NCI-H2227 (cell line): ENCODE results near the gene MYO5B.
"Not testable (repeated sequence)": the region's sequence is repeated elsewhere in the genome, so short reads cannot be mapped to it uniquely, and the experiment has no call there.

Experiments
- DNase-seq: peaks from one replicate; lab custom pipeline; 2025; ENCODE audit not compliant: unreplicated experiment; lab: John Stamatoyannopoulos, UW

MYO5B gene

GRCh38 chr18:50194631-50195532, at the start of gene MYO5B:
Gene MYO5B, minus strand, starts transcription at chr18:50195147. Its CDS starts 354 bp downstream, at chr18:50194793.
- peak; percentile 70 for DNase-seq

- DNase-seq: not testable (repeated sequence)
Observed at GRCh38 chr18:50241768-50242167, 46.8 kb upstream of the MYO5B start.

GRCh38 chr18:50240080-50240563, 45.2 kb upstream of the MYO5B start:
- no peak for DNase-seq

- no peak for DNase-seq
Observed at GRCh38 chr18:50232419-50232818, 37.5 kb upstream of the MYO5B start.

- DNase-seq: no peak
Observed at GRCh38 chr18:50231621-50232020, 36.7 kb upstream of the MYO5B start.

- not testable (repeated sequence) for DNase-seq
Observed at GRCh38 chr18:50220249-50220648, 25.3 kb upstream of the MYO5B start.

- no peak for DNase-seq
Observed at GRCh38 chr18:50218432-50219197, 23.7 kb upstream of the MYO5B start.

- DNase-seq: no peak
Observed at GRCh38 chr18:50209311-50209710, 14.4 kb upstream of the MYO5B start.

- DNase-seq: no peak
Observed at GRCh38 chr18:50207722-50208121, 12.8 kb upstream of the MYO5B start.

GRCh38 chr18:50203801-50204604, 9.1 kb upstream of the MYO5B start:
- DNase-seq: peak; percentile 84

GRCh38 chr18:50201476-50202018, 6.6 kb upstream of the MYO5B start:
- DNase-seq: no peak

- DNase-seq: no peak
Observed at GRCh38 chr18:50199921-50200320, 5.0 kb upstream of the MYO5B start.

GRCh38 chr18:50199346-50199855, 4.5 kb upstream of the MYO5B start:
- DNase-seq: no peak

- no peak for DNase-seq
Observed at GRCh38 chr18:50196261-50196660, 1.3 kb upstream of the MYO5B start.

- no peak for DNase-seq
Observed at GRCh38 chr18:50195689-50196088, 742 bp upstream of the MYO5B start.

- peak; percentile 24 for DNase-seq
Observed at GRCh38 chr18:50193796-50194630, 934 bp downstream of the MYO5B start.

- no peak for DNase-seq
Observed at GRCh38 chr18:50192995-50193795, 1.8 kb downstream of the MYO5B start.

- no peak for DNase-seq
Observed at GRCh38 chr18:50190926-50191325, 4.0 kb downstream of the MYO5B start.

GRCh38 chr18:50190236-50190635, 4.7 kb downstream of the MYO5B start:
- DNase-seq: no peak
